Activated CD4-positive, alpha-beta T cell treated with anti-CD3 and anti-CD28 coated beads, Interleukin-2, amount 50 U/mL, for 24 hours (primary cell): ENCODE measurements around the gene LIMK1.
"Not testable (repeated sequence)": the region's sequence is repeated elsewhere in the genome, so short reads cannot be mapped to it uniquely, and the experiment has no call there.

Experiments
- DNase-seq, 2 donors: peaks; one replicate each; pipeline ENCODE4 v3.0.0-alpha.2; 2020; ENCODE audit warnings: low read depth in 1 of 2, low spot score in 1 of 2

Gene LIMK1

DNA sequence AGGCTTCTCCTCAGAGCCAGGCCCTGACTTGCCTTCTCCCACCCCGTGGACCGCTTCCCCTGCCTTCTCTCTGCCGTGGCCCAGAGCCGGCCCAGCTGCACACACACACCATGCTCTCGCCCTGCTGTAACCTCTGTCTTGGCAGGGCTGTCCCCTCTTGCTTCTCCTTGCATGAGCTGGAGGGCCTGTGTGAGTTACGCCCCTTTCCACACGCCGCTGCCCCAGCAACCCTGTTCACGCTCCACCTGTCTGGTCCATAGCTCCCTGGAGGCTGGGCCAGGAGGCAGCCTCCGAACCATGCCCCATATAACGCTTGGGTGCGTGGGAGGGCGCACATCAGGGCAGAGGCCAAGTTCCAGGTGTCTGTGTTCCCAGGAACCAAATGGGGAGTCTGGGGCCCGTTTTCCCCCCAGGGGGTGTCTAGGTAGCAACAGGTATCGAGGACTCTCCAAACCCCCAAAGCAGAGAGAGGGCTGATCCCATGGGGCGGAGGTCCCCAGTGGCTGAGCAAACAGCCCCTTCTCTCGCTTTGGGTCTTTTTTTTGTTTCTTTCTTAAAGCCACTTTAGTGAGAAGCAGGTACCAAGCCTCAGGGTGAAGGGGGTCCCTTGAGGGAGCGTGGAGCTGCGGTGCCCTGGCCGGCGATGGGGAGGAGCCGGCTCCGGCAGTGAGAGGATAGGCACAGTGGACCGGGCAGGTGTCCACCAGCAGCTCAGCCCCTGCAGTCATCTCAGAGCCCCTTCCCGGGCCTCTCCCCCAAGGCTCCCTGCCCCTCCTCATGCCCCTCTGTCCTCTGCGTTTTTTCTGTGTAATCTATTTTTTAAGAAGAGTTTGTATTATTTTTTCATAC lies 38.0 kb downstream of the LIMK1 start:
- no peak for DNase-seq

DNA sequence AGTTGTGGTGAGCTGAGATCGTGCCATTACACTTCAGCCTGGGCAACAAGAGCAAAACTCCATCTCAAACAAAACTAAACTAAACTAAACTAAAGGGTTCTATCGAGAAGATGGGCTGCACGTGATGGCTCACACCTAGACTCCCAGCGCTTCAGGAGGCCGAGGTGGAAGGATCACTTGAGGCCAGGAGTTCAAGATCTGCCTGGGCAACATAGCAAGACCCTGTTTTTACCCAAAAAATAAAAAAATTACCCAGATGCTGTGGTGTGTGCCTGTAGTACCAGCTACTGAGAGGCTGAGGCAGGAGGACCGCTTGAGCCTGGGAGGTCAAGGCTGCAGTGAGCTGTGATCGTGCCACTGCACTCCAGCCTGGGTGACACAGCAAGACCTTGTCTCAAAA lies 40.3 kb downstream of the LIMK1 start:
- DNase-seq, result not testable (repeated sequence)

DNA sequence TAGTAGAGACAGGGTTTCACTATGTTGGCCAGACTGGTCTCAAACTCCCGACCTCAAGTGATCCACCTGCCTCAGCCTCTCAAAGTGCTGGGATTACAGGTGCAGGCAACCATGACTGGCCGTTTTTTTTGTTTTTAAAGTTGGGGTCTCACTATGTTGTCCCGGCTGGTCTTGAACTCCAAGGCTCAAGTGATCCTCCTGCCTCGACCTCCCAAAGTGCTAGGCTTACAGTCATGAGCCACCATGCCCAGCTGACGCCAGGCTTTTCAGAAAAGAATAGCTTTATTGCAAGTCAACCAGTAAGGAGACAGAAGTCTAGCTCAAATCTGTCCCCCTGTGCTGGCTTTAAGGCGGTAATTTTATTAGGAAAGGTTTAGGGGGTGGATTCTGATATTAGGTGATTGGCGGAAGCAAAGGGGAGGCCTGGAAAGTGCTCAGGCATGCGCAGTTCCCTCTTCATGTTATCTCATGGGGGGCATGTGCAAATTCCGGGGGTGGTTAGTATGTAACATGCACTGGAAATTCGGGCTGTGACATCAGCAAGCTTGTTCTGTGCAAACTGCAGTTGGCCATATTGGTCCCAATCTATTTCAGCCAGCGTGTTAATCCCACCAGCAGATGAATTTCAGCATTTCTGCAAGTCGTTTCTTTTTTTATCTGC lies 42.7 kb downstream of the LIMK1 start:
- no peak for DNase-seq

DNA sequence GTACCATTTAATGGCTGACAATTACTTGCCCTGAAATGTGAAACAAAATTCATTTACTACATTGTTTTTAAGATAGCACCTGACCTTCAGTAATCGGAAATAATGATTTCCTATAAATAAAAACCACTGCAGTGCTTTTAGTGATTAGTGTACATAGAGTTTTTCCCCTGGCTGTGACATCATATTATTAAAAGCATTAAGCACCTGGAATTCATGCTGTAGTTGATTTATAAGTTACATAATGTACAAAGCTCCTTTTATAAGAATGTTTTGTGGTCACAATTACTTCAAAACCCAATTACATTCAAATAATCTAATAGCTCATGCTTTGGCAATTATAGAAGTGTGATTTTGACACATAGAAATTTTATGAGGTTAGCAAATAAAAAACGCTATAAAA lies 46.3 kb downstream of the LIMK1 start:
- DNase-seq, result no peak

DNA sequence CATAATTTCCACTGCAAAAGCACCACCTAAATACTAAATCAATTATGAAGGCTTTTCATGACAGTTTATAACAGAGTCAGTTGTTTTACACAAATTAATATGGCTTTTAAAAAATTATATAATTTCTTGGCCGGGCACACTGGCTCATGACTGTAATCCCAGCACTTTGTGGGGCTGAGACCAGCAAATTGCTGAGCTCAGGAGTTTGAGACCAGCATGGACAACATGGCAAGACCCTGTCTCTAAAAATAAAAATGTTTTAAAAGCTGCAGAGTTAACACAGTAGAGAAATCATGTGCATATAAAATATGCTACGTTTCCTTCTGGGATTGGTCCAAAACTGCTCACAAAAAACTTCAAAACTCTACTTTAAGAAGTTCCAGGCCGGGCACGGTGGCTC lies 46.9 kb downstream of the LIMK1 start:
- DNase-seq, result no peak

DNA sequence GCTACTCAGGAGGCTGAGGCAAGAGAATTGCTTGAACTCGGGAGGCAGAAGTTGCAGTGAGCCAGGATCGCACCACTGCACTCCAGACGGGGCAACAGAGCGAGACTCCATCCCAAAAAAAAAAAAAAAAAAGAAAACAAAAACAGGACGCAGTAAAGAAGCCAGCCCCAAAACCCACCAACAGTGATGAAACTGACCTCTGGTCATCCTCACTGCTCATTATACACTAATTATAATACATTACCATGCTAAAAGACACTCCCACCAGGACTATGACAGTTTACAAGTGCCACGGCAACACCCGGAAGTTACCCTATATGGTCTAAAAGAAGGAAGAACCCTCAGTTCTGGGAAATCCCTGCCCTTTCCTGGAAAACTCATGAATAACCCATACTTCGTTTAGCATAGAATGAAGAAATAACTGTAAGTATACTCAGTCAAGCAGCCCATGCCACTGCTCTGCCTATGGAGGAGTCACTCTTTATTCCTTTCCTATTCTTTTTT lies 50.6 kb downstream of the LIMK1 start:
- no peak for DNase-seq

DNA sequence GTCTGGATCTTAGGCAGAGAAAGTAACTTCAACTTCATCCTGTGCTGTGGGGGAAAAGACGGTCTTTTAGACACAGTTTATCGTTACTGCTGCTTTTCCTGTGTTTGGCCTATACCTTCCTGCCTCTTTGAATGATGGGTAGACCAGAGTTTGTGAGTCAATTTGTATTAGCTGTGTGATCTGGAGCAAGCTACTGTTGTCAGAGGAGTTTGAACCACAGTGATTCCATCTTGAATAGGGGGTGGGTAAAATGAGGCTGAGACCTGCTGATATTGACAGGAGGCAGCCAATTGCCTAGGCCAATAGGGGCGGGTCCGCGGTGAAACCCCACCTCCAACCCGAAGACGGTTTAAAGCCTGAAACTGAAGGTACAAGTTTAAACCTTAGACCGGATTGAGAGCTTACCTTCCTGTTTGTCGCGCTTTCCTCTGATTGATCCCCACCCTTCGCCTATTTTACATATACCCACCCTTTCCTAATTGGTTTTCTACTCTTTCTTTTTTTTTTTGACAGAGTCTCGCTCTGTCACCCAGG lies 54.8 kb downstream of the LIMK1 start:
- DNase-seq, result no peak

DNA sequence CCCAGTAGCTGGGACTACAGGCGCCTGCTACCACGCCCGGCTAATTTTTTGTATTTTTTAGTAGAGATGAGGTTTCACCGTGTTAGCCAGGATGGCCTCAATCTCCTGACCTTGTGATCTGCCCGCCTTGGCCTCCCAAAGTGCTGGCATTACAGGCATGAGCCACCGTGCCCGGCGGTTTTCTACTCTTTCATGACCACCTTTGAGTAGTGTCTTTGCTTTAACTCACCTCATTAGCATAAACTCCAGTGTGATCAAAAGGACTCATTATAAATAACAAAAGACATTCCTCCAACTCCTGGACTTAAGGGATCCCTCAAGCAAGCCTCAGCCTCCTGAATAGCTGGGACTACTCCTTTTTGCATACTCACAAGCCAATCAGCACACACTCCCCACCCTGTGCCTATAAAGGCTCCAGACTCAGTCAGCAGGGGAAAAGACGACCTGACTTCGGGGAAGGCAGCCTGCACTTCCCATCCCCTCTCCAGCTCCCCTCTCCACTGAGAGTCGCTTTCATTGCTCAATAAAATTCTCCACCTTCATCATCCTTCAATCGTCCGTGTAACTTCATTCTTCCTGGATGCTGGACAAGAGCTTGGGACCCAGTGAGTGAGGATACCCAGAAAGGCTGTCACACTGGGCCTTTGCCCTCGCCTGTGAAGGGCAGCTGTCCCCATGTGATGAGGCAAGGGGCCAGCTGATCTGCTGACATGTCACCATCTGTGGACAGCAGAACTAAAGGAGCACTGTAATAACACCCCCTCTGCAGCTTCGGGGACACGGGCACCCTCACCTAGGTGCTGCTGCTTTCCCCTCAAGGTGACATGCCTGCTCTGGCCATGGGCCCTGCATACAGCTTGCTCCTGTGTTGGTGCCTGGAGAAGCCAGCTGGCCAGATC lies 55.6 kb downstream of the LIMK1 start:
- DNase-seq, result no peak

DNA sequence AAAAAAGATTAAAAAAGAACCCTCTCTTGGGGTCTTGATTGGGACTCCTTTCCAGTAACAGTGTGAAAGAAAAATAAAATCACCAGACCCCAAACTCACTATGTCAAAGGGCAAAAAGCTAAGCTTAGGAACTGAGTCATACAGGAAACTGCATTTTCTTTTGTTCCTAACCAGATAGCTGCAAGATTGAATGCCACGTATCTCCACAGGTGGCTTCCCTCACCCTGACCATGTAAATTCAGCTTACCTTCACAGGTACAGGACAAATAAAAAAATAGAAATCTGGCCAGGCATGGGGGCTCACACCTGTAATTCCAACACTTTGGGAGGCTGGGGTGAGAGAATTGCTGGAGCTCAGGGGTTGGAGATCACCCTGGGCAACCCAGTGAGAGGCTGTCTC lies 58.1 kb downstream of the LIMK1 start:
- no peak for DNase-seq

DNA sequence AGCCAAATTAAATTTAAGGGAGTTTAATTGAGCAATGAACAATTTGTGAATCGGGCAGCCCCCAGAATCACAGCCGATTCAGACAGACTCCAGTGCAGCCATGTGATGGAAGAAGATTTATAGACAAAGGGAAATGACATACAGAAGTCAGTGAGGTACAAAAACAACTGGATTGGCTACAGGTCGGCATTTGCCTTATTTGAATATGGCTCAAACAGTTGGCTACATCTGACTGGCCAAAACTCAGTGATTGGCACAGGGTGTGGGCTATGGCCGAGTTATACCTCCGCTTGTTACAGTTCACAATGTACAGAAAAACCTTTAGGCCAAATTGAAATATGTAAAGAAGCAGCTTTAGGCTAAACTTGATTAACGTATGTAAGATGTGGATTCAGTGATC lies 59.8 kb downstream of the LIMK1 start:
- no peak for DNase-seq

DNA sequence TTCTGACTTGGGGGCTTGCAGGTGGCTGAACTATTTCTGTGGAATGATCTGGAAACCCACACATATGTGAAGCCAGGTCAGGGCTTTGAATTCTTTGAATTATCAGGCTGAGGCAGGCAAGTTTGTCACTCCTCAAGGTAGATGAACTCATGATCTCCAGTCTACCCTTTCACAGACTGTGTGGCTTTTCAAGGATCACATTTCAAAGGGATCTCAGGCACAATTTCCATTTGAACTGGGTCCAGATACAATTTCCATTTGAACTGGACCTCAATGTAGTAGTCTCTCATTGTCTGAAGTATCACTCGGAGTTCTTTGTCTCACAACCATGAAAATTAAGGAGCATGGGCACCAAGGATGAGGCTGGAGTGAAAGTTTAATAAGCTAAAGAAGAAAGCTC lies 64.9 kb downstream of the LIMK1 start:
- no peak for DNase-seq

DNA sequence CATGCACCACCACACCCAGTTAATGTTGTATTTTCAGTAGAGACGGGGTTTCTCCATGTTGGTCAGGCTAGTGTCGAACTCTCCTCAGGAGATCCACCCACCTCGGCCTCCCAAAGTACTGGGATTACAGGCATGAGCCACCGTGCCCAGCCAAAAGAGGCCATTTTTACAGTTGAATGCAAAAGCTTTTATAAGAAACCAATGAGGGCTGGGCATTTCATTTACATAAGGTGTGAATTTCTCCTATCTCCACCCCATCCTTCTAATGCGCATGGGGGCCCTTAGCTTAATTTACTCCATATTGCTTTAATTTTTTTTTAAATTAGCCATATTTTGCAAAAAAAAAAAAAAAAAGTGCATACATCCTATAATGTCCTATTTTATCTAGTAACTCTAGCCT lies 65.5 kb downstream of the LIMK1 start:
- no peak for DNase-seq

DNA sequence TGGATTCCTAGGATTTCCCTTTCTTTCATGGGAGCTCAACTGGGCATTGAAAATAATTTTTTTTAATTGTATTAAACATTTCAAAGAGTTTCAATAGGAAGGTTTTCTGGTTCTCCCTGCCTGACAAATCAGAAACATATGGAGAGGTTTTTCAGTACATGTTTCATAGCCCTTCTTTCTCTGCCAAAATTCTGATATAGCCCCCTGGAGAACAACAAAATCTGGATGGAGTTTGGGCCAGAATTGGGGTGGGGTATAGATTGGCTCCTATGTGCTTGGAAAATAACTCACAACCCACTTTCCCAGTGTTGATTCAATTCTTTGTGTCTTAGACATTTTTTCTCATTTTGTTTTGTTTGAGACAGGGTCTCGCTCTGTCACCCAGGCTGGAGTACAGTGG lies 66.0 kb downstream of the LIMK1 start:
- no peak for DNase-seq

DNA sequence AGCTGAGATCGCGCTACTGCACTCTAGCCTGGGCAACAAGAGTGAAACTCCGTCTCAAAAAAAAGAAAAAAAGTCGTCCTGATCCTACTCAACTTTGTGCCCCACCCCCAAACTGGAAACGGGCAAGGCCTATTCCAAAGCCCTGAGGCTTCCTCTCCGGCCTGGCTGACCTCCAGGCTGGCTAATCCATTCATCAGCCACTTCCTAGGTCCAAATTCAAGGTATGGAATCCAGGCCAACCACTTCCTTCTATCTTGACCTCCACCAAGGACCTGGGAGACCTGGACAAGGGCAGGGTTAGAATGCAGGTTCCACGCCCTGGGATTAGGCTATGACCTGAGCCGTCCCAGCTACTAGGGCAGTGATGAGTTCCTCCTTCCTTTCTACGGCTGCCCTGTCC lies 70.1 kb downstream of the LIMK1 start:
- no peak for DNase-seq

DNA sequence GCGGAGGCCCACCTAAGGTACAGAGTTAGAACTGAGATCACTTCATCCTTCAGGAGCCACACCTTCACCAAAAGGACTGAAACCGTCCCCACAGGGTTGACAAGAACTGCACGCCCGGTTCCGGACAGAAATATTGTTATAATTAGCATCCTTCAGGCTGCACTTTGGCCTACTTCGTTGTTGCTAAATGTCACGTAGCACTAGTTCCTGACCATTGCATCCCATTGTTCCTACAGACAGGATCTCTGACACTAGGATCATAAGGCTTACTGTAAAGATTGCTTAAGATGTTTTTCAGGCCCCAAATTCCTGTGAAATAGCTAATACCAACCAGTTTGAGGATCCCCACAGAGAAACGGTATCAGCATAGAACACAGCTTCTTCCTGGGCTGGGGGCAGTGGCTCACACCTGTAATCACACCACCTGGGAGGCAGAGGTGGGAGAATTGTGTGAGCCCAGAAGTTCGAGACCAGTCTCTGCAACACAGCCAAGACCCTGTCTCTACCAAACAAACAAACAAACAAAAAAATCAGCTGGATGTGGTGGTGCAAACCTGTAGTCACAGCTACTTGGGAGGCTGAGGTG lies 72.3 kb downstream of the LIMK1 start:
- no peak for DNase-seq

DNA sequence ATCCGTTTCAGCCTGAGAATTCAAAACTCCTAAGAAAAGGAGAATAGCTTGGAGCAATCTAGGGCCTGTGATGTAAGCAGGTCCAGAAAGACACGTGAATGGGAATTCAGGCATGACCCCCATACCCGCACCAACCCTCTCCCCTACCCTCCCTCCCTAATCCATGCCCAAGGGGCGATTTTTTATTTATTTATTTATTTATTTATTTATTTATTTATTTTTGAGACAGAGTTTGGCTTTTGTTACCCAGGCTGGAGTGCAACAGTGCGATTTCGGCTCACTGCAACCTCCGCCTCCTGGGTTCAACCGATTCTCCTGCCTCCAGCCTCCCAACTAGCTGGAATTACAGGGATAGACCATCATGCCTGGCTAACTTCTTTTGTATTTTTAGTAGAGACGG lies 74.0 kb downstream of the LIMK1 start:
- no peak for DNase-seq

DNA sequence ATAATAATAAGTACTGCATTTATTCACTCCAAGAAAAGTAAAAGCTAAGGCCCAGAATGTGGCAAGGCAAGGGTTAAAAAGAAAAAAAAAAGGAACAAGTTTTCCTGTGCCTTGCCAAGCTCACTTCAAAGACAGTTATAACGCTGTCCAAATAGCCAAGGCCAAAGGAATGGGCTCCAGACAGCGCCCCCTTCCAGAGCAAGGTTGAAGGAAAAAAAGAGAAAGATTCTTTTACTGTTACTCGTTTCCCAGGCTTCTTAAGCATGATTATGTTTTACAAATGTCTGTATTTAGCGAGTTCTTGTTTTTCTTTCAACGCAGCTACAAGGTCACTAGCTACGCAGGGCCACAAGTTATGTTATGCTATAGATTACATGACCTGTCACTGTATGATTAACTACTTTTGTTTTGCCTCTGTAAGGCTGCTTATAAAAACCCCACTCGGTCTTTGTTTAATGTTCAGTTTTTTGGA lies 81.4 kb downstream of the LIMK1 start:
- no peak for DNase-seq

DNA sequence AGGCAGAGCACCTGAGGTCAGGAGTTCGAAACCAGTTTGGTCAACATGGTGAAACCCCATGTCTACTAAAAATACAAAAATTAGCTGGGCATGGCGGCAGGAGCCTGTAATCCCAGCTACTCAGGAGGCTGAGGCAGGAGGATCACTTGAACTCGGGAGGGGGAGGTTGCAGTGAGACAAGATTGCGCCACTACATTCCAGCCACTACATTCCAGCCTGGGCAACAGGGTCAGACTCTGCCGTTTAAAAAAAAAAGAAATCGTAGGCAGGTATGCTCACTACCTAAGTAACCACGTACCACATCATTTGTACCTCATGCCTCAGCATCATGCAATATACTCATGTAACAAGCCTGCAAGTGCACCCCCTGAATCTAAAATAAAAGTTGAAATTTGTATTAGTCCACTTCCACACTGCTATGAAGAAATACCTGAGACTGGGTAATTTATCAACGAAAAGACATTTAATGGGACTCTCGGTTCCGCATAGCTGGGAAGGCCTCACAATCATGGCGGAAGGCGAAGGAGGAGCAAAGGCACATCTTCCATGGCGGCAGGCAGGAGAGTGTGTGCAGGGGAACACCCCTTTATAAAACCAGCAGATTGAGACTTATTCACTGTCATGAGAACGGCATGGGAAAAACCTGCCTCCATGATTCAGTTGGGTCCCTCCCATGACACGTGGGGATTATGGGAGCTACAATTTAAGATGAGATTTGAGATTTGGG lies 82.4 kb downstream of the LIMK1 start:
- DNase-seq, result no peak

DNA sequence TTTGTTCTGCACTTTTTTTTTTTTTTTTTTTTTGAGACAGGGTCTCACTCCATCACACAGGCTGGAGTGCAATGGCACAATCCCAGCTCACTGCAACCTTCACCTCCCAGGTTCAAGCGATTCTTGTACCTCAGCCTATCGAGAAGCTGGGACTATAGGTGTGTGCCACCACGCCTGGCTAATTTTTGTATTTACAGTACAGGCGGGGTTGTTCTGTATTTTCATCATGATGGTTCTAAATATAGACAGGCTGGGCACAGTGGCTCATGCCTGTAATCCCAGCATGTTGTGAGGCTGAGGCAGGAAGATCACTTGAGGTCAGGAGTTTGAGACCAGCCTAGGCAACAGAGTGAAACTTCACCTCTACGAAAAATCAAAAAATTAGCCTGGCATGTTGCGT lies 83.7 kb downstream of the LIMK1 start:
- DNase-seq, result not testable (repeated sequence)
